ENCODE measurements around the gene KISS1R.

Gene KISS1R

GRCh38 chr19:900043-900301 lies 17.2 kb upstream of the KISS1R start:
- DNase-seq: no peak

- DNase-seq: no peak
These were observed 16.6 kb upstream of the KISS1R start for GRCh38 chr19:900302-901111.

- DNase-seq: no peak
These were observed 15.7 kb upstream of the KISS1R start for GRCh38 chr19:901216-902092.

- no peak for DNase-seq
These were observed 15.1 kb upstream of the KISS1R start for GRCh38 chr19:902093-902370.

GRCh38 chr19:902446-903226 lies 14.5 kb upstream of the KISS1R start:
- DNase-seq: no peak

GRCh38 chr19:903266-903797 lies 13.8 kb upstream of the KISS1R start:
- DNase-seq: peak; percentile 63

GRCh38 chr19:904545-904944 lies 12.6 kb upstream of the KISS1R start:
- DNase-seq: no peak

- no peak for DNase-seq
These were observed 10.7 kb upstream of the KISS1R start for GRCh38 chr19:906480-906879.

- no peak for DNase-seq
These were observed 9.8 kb upstream of the KISS1R start for GRCh38 chr19:907183-907853.

GRCh38 chr19:911197-912033 lies 5.7 kb upstream of the KISS1R start:
- DNase-seq: no peak

- DNase-seq: no peak
These were observed 4.7 kb upstream of the KISS1R start for GRCh38 chr19:912181-913079.

- no peak for DNase-seq
These were observed 3.9 kb upstream of the KISS1R start, which contains the start of gene R3HDM4 for GRCh38 chr19:913080-913748. Gene R3HDM4, minus strand, starts transcription at chr19:913219. Its CDS starts 62 bp downstream, at chr19:913157.

GRCh38 chr19:916645-917322 lies 349 bp upstream of the KISS1R start:
- DNase-seq: no peak

- DNase-seq: no peak
These were observed 962 bp downstream of the KISS1R start for GRCh38 chr19:918152-918437.

GRCh38 chr19:918481-919198 lies 1.5 kb downstream of the KISS1R start:
- no peak for DNase-seq

GRCh38 chr19:919199-920050 lies 2.3 kb downstream of the KISS1R start:
- peak; percentile 71 for DNase-seq

GRCh38 chr19:920051-920864 lies 3.1 kb downstream of the KISS1R start:
- DNase-seq: no peak

Measured in right kidney (tissue), 1 donor.